HG03460 (cell line): ENCODE measurements around the gene ADAM11.

Experiments
- ATAC-seq: cut with Tn5 transposase; IDR thresholded peaks from one replicate; pipeline ENCODE4 v1.9.1; 2021; ENCODE audit not compliant: unreplicated experiment

Gene ADAM11

DNA sequence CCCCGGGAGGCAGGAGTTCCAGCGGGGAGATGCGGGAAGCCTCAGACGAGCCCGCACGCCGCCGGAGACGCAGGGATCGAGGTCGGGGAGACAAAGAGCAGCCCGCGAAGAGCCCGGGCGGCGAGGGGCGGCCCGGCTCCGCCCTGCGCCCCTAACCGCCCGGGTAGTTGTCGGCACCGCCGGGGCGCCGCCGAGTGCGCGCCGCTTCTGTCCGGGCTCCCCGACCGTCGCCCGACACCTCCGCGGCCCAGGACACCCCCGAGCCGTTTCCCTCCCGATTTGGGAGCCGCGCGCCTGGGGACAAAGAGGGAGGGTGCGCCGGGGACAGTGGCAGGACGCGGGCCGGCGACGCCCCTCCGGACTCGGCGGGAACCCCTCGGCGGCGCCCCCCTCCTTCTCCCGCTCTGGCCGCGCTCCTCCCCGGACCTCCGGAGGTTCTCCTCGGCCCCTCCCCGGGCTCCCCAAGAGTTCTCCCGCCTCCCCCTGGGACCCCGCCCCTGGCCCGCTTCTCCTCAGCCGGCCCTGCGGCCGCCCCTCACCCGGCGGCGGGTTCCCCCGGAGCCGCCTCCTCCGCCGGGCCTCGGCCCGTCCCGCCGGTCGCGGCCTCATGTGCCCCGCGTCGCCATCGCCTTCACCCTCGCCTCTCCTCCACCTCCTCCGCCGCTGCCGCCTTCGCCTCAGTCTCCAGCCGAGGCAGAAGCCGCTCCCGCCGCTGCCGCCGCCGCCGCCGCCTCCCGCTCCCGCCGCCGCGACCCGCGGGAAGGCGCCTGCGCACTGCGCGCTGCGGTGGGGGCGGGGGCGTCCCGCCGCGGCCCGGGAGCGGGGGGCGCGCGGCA, 71.0 kb downstream of the ADAM11 start, which contains the start of gene GJC1:
Gene GJC1, minus strand, starts transcription at position 765 of the 836 bp plus-strand sequence. CDS start 24,470 bp downstream, outside the sequence.
- no peak for ATAC-seq

- no peak for ATAC-seq
Measured at GRCh38 chr17:44830359-44831288, 71.8 kb downstream of the ADAM11 start.

GRCh38 chr17:44831371-44831770, 72.6 kb downstream of the ADAM11 start:
- ATAC-seq, result no peak
